GM12878 (cell line): ENCODE data around the gene JAG1. TPM values are rescaled to one million over a fixed set of nuclear protein-coding genes. Genes with fewer than 3 reads are reported as not detected.

Experiments used
- ATAC-seq: fragments of 200-7000 bp; cut with Tn5 transposase; 3 replicates; pipeline ENCODE4 v1.9.1; 2020; ENCODE audit warnings: mild to moderate bottlenecking, moderate library complexity
- BruUV-seq: library from RNA; stranded (reverse); fragments of 400-500 nt; replicated peaks from 2 replicates; lab custom pipeline; 2021; lab: Mats Ljungman, UMichigan
- CTCF ChIA-PET: fragments of 300-600 bp; sonication (Branson Sonifier 250); formaldehyde crosslinking; extraction: SDS; loops from one replicate; lab custom pipeline; 2021; ENCODE audit warnings: inconsistent platforms; lab: Yijun Ruan, JAX
- POLR2A ChIA-PET: fragments of 350-600 bp; formaldehyde crosslinking; extraction: SDS; loops from one replicate; lab custom pipeline; 2021; ENCODE audit warnings: inconsistent platforms; lab: Charles Lee
- RAD21 ChIA-PET: fragments of 300-600 bp; sonication (Branson Sonifier 250); formaldehyde crosslinking; loops from one replicate; lab custom pipeline; 2023; ENCODE audit warnings: antibody characterized with exemption; ENCODE audit not compliant: unreplicated experiment; lab: Charles Lee
- SMC1A ChIA-PET: fragments of 300-600 bp; sonication (Branson Sonifier 250); formaldehyde crosslinking; loops from one replicate; lab custom pipeline; 2023; ENCODE audit not compliant: unreplicated experiment, uncharacterized antibody; lab: Charles Lee
- DNase-seq: peaks from one replicate; pipeline ENCODE4 v3.0.0-alpha.2; 2011; ENCODE audit warnings: low read depth, low spot score
- FAIRE-seq: peaks from 3 replicates; lab custom pipeline; 2011; peaks lifted over from hg19 to GRCh38; lab: Jason Lieb, UNC
- H2AFZ ChIP-seq: 2 replicates; pipeline ENCODE4 v1.6.0; 2011; ENCODE audit warnings: low read depth, low read length, control low read depth; ENCODE audit not compliant: control insufficient read depth
- H3K27ac ChIP-seq: 2 replicates; pipeline ENCODE4 v1.5.1; 2011; ENCODE audit warnings: control low read depth; ENCODE audit not compliant: control insufficient read depth, insufficient read depth
- H3K27me3 ChIP-seq, 2 experiments: replicated peaks in 1 of 2; 2 replicates each; pipeline versions ENCODE4 v1.6.0 to v1.6.1; 2011; ENCODE audit warnings: low read length in 1 of 2; ENCODE audit not compliant: control insufficient read depth in 2 of 2, insufficient read depth in 2 of 2
- H3K36me3 ChIP-seq, 2 experiments: 2 replicates each; pipeline ENCODE4 v1.5.1; 2011; ENCODE audit warnings: low read length in 1 of 2; ENCODE audit not compliant: control insufficient read depth in 2 of 2, insufficient read depth in 2 of 2
- H3K4me1 ChIP-seq: 2 replicates; pipeline ENCODE4 v1.6.1; 2011; ENCODE audit warnings: mild to moderate bottlenecking, low read length, moderate library complexity, mixed read lengths; ENCODE audit not compliant: control insufficient read depth, insufficient read depth
- H3K4me2 ChIP-seq: 2 replicates; pipeline ENCODE4 v1.6.0; 2011; ENCODE audit warnings: control low read depth; ENCODE audit not compliant: control insufficient read depth, insufficient read depth
- H3K4me3 ChIP-seq: fragments of 200-600 bp; sonication (generic); 2 replicates; pipeline ENCODE4 v1.5.1; 2016
- H3K79me2 ChIP-seq: 2 replicates; pipeline ENCODE4 v1.6.0; 2011; ENCODE audit warnings: low read length; ENCODE audit not compliant: control insufficient read depth, insufficient read depth
- H3K9ac ChIP-seq: 2 replicates; pipeline ENCODE4 v1.8.0; 2011; ENCODE audit warnings: low read length, control low read depth, mixed read lengths; ENCODE audit not compliant: control insufficient read depth, insufficient read depth
- H3K9me3 ChIP-seq: replicated peaks from 3 replicates; pipeline ENCODE4 v1.5.1; 2011; ENCODE audit warnings: mild to moderate bottlenecking, low read length; ENCODE audit not compliant: control insufficient read depth, insufficient read depth
- H4K20me1 ChIP-seq: 2 replicates; pipeline ENCODE4 v1.6.0; 2011; ENCODE audit not compliant: control insufficient read depth, insufficient read depth
- BACH1 ChIP-seq: fragments of 450-650 bp; IDR thresholded peaks from 2 replicates; pipeline ENCODE4 v1.6.1; 2017; ENCODE audit warnings: mild to moderate bottlenecking, borderline replicate concordance
- CREM ChIP-seq: IDR thresholded peaks from 2 replicates; pipeline ENCODE4 v1.6.1; 2014; ENCODE audit warnings: antibody characterized with exemption, low read depth
- KLF5 ChIP-seq: fragments of 450-650 bp; IDR thresholded peaks from 2 replicates; pipeline ENCODE4 v1.6.1; 2014; ENCODE audit warnings: mild to moderate bottlenecking; ENCODE audit not compliant: partially characterized antibody
- WGBS: methylation state at CpG from one replicate; pipeline ENCODE4 v1.1.6; 2016; ENCODE audit warnings: low lambda C conversion rate; ENCODE audit not compliant: insufficient replicate concordance, insufficient coverage; ENCODE audit errors: missing lambda C conversion rate; 5-methylcytosine and 5-hydroxymethylcytosine counted together
- in situ Hi-C: fragments of 300-500 bp; cut with MboI; formaldehyde crosslinking; loops from 9 replicates; pipeline ENCODE4 v1.14.3; 2018; ENCODE audit warnings: mixed read lengths
- intact Hi-C: fragments of 100-400 bp; cut with micrococcal nuclease; formaldehyde crosslinking; loops from one replicate; pipeline ENCODE4 v1.14.2; 2022; ENCODE audit not compliant: unreplicated experiment
- polyA plus RNA-seq, 11 experiments: library from polyadenylated mRNA; depleted of rRNA in 4 of 11; unstranded in 6 of 11; stranded (reverse) in 5 of 11; fragments of >200 nt; fragmentation: Nextera tagmentation in 4 of 11; fragmentation: Illumina TruSeq in 1 of 11; extraction: Ambion mirVana in 4 of 11; extraction: Trizol in 1 of 11; gene quantifications; 1 replicate in 1 of 11; 2 replicates in 10 of 11; pipeline versions ENCODE4 v1.2.1 to v1.2.3, GENCODE V29; 2011 to 2016; ENCODE audit warnings: inconsistent platforms in 2 of 11, missing spikeins in 2 of 11, low read depth in 1 of 11
- total RNA-seq, 4 experiments: library from RNA; depleted of rRNA in 3 of 4; stranded (reverse); fragments of >200 nt in 3 of 4; fragmentation: Illumina TruSeq in 1 of 4; extraction: Trizol in 1 of 4; gene quantifications; 2 replicates each; pipeline versions ENCODE4 v1.2.1 to v1.2.3, GENCODE V29; 2013 to 2021
- TF ChIP-seq, protein P1 (sequence below): fragments of 450-650 bp; IDR thresholded peaks from 2 replicates; pipeline ENCODE4 v1.6.1; 2016; ENCODE audit warnings: mild to moderate bottlenecking, moderate library complexity, borderline replicate concordance
- TF ChIP-seq, protein P2 (sequence below): IDR thresholded peaks from 2 replicates; pipeline ENCODE4 v1.6.1; 2012; ENCODE audit warnings: improper control_type of control experiment, low read depth, low read length; ENCODE audit not compliant: insufficient replicate concordance

Gene JAG1
- total and polyA plus RNA-seq, 10 of the 15 experiments (the other 5 are each of a cell fraction or from before 2014, with no cell fraction given) = 0.66 to 6.9 (median 1.8) TPM

DNA sequence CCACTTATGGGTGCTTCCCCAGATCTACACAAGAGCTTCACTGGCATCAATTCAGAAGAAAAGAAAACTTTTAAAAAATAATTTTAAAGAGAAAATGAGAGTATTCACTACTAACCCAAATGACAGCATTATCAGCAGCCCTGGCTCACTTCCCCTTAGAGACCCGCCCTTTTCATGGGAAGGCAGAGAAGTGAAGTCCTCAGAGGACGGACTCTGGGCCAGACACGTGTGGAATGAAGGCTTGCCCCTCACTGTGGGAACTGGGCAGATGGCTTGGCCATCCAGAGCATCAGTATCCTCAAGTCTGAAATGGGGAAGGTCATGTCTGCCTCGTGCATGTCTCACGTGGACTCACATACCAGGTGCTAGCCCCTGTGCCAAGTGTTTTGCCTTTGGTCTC, 63.5 kb downstream of the JAG1 start:
- 84% methylated on average over 5 of the region's 5 CpGs for WGBS
- ChIA-PET POLR2A (no interaction called here), SMC1A (no interaction called here)
- Histone ChIP-seq H3K27me3 (no peaks in the 10 kb centered on the region), H3K4me1 (no peaks in the 10 kb centered on the region), H3K79me2 (no peaks in the 10 kb centered on the region), H3K4me2 (no peak overlapping the region), H2AFZ (no peak overlapping the region), H3K9ac (no peak overlapping the region)
- no TSS peak for BruUV-seq
- in situ Hi-C loops = no loop called here
- no peak for FAIRE-seq
- TF ChIP-seq, protein P1, sequence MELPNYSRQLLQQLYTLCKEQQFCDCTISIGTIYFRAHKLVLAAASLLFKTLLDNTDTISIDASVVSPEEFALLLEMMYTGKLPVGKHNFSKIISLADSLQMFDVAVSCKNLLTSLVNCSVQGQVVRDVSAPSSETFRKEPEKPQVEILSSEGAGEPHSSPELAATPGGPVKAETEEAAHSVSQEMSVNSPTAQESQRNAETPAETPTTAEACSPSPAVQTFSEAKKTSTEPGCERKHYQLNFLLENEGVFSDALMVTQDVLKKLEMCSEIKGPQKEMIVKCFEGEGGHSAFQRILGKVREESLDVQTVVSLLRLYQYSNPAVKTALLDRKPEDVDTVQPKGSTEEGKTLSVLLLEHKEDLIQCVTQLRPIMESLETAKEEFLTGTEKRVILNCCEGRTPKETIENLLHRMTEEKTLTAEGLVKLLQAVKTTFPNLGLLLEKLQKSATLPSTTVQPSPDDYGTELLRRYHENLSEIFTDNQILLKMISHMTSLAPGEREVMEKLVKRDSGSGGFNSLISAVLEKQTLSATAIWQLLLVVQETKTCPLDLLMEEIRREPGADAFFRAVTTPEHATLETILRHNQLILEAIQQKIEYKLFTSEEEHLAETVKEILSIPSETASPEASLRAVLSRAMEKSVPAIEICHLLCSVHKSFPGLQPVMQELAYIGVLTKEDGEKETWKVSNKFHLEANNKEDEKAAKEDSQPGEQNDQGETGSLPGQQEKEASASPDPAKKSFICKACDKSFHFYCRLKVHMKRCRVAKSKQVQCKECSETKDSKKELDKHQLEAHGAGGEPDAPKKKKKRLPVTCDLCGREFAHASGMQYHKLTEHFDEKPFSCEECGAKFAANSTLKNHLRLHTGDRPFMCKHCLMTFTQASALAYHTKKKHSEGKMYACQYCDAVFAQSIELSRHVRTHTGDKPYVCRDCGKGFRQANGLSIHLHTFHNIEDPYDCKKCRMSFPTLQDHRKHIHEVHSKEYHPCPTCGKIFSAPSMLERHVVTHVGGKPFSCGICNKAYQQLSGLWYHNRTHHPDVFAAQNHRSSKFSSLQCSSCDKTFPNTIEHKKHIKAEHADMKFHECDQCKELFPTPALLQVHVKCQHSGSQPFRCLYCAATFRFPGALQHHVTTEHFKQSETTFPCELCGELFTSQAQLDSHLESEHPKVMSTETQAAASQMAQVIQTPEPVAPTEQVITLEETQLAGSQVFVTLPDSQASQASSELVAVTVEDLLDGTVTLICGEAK = no peak
- no peak for TF ChIP-seq CREM
- TF ChIP-seq, protein P2, sequence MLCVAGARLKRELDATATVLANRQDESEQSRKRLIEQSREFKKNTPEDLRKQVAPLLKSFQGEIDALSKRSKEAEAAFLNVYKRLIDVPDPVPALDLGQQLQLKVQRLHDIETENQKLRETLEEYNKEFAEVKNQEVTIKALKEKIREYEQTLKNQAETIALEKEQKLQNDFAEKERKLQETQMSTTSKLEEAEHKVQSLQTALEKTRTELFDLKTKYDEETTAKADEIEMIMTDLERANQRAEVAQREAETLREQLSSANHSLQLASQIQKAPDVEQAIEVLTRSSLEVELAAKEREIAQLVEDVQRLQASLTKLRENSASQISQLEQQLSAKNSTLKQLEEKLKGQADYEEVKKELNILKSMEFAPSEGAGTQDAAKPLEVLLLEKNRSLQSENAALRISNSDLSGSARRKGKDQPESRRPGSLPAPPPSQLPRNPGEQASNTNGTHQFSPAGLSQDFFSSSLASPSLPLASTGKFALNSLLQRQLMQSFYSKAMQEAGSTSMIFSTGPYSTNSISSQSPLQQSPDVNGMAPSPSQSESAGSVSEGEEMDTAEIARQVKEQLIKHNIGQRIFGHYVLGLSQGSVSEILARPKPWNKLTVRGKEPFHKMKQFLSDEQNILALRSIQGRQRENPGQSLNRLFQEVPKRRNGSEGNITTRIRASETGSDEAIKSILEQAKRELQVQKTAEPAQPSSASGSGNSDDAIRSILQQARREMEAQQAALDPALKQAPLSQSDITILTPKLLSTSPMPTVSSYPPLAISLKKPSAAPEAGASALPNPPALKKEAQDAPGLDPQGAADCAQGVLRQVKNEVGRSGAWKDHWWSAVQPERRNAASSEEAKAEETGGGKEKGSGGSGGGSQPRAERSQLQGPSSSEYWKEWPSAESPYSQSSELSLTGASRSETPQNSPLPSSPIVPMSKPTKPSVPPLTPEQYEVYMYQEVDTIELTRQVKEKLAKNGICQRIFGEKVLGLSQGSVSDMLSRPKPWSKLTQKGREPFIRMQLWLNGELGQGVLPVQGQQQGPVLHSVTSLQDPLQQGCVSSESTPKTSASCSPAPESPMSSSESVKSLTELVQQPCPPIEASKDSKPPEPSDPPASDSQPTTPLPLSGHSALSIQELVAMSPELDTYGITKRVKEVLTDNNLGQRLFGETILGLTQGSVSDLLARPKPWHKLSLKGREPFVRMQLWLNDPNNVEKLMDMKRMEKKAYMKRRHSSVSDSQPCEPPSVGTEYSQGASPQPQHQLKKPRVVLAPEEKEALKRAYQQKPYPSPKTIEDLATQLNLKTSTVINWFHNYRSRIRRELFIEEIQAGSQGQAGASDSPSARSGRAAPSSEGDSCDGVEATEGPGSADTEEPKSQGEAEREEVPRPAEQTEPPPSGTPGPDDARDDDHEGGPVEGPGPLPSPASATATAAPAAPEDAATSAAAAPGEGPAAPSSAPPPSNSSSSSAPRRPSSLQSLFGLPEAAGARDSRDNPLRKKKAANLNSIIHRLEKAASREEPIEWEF = no peak
- no peak for TF ChIP-seq BACH1
- no peak for TF ChIP-seq KLF5
- TF ChIP-seq, all 136 proteins: peak for 0
- ChIA-PET CTCF (interaction anchor here (0.7 to 1.9 kb wide), 3 partner anchors 16 to 148 kb away, joined by 3 to 6 read pairs (median 3); no protein-coding TSS in a partner anchor), RAD21 (no interaction called here)
- Histone ChIP-seq H3K27ac (no peak overlapping the region), H3K9me3 (no peaks in the 10 kb centered on the region), H4K20me1 (no peaks in the 10 kb centered on the region), H3K36me3 (peaks cover 0 to 6% of the 10 kb centered on the region in 2 experiments; a peak in 1 of 4 replicates), H3K4me3 (no peak overlapping the region)
- no peak for ATAC-seq
- intact Hi-C loops = no loop called here
- no peak for DNase-seq
